Ecto neural progenitor cell (in vitro differentiated cells): Measurements from ENCODE around the gene PHACTR3.

Source experiments
- DNase-seq: peaks from one replicate; pipeline ENCODE4 v3.0.0-alpha.2; 2018; ENCODE audit warnings: low spot score

The PHACTR3 gene

GRCh38 chr20:59646487-59646886 lies 42.1 kb downstream of the PHACTR3 start:
- DNase-seq: peak; percentile 4

DNA sequence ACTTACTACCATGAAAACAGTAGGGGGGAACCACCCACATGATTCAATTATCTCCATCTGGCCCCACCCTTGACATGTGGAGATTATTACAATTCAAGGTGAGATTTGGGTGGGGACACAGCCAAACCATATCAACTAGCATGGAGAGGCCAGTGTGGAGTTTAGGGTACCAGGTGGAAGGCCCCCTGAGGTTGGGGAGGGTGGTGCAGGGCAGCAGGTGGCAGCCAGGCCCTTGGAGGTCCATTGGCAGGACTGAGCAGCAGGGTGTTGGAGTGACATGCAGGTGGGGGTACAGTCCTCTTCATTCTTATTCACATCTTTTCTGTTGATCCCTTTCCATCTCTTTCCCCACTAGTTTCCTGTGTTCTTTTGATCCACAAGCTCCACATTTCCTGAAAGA lies 42.9 kb downstream of the PHACTR3 start:
- peak; percentile 12 for DNase-seq

DNA sequence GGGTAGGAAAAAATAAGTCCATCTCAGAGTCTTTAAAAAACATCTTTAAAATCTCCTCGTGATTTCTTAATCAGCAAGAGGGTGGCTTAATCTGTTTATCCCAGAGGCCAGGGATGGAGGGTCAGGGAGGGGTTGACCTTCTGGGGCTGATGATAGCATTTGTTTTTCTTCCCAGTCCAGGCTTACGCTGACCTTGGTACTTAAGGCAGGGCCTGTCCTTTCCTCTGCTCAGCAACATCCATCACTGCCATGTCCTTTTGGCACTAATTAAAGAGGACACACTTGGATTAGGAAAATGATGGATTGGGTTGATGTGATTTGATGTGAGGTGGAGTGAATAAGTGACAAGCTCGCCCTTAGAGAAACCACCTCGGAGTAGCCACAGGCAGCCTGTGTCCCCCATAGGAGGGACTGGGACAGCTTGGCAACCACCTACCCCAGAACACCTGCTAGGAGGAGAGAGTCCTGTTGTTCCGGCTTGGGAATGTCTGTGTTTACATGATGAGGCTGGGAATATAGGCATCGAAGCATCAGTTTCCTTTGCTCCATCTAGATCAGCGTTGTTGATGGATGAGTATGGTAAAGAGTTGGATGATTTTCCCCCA lies 44.2 kb downstream of the PHACTR3 start:
- DNase-seq: peak; percentile 9

- DNase-seq: no peak
Measured at GRCh38 chr20:59650418-59650817, 46.1 kb downstream of the PHACTR3 start.

- DNase-seq: no peak
Measured at GRCh38 chr20:59652381-59652780, 48.0 kb downstream of the PHACTR3 start.

DNA sequence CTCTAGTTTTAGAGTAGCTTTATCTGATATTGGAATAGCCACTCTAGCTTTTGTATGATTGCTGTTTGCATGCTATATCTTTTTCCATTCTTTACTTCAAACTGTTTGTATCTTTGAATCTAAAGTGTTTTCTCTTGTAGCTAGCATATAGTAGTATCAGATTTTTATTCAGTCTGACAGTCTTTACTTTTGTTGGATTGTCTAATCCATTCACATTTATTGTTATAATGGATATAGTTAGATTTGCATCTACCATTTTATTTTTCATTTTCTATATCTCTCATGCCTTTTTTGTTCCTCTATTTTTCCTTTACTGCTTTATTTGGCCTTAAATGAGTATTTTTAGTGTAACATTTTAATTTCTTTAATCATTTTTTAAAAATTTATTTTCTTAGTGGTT lies 52.1 kb downstream of the PHACTR3 start:
- no peak for DNase-seq

GRCh38 chr20:59657459-59658046 lies 53.2 kb downstream of the PHACTR3 start:
- DNase-seq: no peak

DNA sequence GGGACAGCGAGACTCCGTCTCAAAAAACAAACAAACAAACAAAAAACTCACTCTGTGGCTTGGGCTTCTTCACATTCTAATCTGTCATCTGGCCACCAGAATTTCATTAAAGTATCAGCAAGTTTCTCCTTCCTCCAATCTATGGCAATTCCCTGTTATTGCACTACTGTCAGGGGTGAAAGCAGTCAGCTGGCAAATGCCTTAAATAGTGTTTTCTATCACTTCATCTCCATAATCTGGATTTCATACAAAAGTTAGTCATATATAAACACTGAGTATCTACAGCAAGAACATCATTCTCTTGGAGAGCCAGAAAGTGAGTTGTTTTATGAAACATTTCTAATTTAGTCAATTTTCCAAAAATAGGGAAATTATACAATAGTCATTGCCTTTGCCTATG lies 56.1 kb downstream of the PHACTR3 start:
- no peak for DNase-seq

- peak; percentile 11 for DNase-seq
Measured at GRCh38 chr20:59661153-59661552, 56.8 kb downstream of the PHACTR3 start.

- peak; percentile 28 for DNase-seq
Measured at GRCh38 chr20:59661621-59662020, 57.3 kb downstream of the PHACTR3 start.

GRCh38 chr20:59662161-59662560 lies 57.8 kb downstream of the PHACTR3 start:
- DNase-seq: peak; percentile 11

DNA sequence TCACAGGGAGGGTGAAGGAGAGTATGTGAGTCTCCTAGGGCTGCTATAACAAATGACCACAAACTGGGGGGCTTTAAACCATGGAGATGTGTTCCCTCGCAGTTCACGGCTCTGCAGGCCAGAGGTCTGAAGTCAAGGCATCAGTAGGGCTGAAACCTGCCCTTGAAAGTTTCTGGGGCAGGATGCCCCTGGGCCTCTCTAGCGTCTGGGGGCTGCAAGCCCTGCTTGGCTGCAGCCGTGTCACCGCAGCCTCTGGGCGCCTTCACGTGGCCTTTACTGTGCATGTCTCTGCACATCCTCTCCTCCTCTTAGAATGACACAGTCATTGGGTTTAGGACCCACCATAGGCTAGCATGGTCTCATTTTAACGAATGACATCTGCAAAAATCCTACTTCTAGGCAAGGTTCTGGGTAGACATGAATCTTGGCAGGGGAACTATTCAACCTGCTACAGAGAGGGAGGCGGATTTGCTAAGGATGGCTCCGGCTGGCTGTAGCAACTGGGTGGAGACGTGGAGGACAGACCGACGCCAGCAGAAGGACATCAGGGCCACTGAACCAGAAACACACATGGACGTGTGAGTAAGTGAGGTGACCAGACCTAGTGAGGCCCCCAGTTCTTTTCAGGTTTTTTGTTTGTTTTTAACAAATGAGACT lies 58.6 kb downstream of the PHACTR3 start:
- DNase-seq: peak; percentile 24

DNA sequence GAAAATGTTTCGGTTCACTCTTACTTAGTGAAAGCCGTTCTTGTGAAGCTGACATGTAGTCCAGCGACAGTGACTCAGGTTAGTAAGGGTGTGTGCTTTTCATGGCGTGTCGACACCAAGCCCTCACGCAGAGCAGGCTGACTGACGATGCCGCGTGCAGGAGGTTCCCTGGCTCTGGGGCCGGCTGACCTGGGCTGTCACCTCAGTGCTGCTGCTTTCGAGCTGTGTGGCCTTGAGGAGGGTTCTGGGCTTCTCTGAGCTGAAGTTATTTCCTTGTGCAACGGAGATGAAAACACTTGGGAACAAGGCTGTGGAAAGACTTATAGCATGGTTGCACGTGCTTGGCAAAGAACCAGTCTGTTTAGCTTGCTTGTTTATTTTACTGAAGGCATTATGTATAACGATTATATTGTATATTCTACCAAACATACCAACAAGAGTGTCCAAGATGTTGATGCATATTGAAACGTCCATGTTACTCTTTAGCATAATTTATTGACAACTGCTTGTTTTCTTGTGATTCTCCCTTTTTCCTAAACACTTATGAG lies 59.2 kb downstream of the PHACTR3 start:
- peak; percentile 32 for DNase-seq

DNA sequence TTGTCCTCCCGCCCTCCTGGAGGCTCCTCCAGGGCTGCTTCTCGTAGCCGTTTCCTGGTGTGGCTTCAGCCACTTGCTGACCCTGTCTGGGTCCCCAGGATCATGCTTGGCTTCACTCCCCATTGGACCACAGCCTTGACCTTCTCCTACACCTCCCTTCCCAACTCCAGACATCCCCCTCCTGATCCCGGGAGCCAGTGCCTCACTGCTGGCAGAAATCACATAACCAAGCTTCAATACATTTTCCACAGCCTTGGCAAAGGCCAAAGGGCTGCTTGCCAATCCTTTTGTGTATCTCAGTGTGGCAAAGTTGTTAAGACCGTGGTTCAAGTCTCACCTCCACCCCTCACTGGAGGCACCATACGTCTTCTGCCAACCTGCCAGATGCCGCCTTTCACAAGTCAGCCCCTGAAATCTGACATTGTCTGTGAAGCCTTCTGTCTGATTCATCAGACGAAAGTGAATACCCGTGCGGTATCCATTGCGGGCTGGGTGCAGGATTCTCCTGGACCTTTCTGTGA lies 60.1 kb downstream of the PHACTR3 start:
- DNase-seq: peak; percentile 28

DNA sequence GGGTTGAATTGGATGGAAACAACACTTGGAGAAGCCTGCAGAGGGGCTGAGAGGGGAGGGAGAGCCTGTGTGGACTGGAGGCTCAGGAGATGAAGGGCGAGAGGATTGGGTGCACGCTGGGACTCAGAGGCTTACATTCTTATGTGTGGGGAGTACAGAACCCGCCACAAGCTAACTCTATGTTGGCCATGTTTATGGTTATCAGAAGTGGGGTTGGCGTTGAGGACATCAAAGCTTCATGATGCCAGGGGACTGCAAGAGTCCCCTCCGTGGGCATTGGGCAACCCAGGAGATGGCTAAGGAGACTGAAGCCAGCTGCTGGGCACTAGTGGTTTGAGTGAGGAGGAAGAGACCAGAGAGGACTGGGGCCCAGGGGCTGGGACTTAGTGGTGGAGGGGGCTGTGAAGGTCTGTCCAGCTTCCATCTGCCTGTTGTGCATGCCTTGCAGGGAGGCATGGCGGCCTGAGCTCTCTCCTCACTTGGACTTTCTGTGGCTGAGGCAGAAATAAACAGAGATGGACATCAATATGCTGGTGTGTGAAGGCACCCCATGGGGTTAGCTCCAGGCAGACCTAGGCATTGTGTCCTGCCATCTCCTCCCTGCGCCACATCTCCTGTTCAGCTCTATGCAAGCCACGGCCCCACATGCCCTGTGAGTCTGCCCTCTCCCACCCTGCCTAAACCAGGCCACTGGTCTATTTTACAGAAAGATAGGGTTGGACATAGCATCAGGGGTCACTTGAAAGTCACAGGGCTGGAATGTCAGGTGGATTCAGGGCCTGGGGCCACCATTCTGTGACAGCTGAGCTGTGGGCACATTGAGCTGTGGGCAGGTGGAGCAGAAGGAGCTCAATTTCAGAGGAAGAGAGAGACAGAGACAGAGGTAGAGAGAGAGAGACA lies 61.6 kb downstream of the PHACTR3 start:
- peak; percentile 31 for DNase-seq

DNA sequence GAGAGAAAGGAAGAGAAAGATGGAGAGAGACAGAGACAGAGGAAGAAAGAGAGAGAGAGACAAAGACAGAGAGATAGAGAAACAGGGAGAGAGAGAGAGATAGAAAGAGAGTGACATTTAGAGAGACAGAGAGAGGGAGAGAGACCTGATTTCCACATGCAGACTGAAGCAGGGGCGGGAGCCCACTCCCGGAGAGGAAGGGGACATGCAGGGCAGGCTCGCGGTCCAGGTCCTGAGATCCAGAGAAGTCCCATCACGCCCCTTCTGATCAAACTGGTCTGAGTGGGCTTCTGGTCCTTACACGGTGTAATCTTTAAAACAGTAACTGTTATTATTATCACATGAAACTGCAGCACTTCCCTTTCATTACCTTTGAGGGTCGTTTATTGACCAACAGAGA lies 62.2 kb downstream of the PHACTR3 start:
- no peak for DNase-seq

DNA sequence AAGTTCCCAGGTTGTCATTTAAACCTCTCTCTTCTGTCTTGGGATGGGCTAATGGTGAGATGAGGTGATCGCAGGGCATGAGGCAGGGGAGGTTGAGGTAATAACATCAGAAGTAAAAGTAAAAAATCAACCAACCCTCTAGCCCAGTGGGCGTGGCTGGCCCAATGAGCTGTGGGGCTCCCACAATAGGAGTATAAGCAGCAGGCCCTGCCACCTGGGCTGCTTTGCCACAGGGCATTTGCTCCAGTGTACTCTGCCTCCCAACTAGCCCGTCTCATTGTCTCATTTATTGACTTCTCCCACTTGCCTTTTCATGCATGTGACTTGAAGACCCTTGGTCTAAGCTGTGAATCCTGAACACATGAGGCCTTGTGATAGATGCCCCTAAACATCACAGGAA lies 62.8 kb downstream of the PHACTR3 start:
- peak; percentile 16 for DNase-seq

GRCh38 chr20:59667981-59668515 lies 63.7 kb downstream of the PHACTR3 start:
- peak; percentile 8 for DNase-seq

GRCh38 chr20:59668926-59669850 lies 64.8 kb downstream of the PHACTR3 start:
- DNase-seq: peak; percentile 12

DNA sequence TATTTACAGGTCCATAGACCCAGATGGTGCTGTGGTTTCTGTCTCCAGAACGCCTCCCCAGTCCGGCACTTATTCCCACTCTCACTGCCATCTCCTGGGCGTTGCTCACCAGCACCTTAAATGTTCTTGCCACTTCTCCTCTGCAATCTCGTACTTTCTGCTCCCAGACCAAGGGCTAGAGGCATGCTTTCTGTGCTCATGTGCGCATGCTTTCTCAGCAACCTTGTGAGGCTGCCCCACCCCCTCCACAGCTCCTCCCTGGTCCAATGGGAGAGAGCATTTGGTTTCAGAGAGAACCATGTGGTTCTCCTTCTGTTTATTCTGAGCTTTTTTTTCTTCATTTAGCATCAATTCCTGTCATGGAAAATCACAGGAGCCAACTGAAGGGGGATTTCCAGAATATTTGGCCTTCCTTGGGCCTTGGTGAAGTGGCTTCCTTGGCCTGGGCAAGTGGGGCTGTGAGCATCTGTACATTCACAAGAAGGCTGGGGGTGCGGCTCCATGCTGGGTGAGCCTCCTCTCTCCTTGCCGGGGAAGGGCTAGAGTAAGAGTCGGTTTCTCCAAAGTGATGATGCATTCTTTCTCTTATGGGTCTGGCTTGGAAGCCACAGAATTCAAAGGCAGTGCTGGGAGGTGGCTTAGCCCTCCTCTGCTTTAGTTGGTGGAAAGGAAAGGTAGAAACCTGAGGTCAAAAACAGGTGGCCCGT lies 66.6 kb downstream of the PHACTR3 start:
- DNase-seq: peak; percentile 19
